ENCODE results near the gene LAMA1. TPM values are rescaled to one million over a fixed set of nuclear protein-coding genes. Genes with fewer than 3 reads are reported as not detected.

The LAMA1 gene
- total and polyA plus RNA-seq, 2 donors (not counting 3 experiments of a cell fraction or from before 2014, with no cell fraction given) = 0.04 TPM; not detected in 1

DNA sequence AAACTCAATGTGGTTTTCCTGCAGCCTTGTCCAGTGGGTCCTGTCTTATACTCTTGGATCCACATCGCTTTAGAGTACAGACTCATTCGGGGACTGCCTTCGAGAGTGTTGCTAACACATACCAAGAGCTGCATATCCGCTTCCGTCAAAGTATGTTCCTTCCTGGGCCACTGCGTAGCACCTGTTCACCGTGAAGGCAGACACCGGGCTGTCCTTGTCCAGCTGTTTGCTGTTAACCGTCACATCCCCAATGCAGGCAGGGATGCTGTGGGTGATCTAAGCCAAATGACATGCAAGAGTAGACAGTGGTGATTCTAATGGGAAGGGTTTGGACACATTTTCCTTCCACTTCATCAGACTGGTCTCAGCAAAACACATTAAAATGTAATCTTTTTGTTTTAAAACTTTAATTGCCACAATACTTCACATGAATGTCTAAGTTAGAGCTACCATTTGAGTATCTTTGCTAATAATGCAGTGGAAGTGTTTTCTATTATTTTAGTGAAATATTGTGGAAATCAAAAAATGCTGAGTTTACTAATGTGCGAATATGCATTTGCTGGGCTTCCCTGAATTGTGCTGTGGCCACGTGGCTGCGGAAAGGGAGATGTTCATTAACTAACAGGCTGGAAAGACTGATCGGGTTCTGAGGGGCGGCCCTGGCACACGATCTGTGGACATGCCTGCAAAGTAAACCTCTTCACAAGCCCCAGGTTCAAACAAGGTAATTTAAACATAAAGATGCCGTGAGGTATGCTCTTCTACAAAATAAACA is 169.1 kb downstream of the LAMA1 start:
- H3K9me3 ChIP-seq (replicated peaks; ENCODE audit: control insufficient read depth, insufficient read depth, low read length) = no peaks in the 10 kb centered on the region
- TF ChIP-seq POLR2A (IDR thresholded peaks at IDR 0.05; ENCODE audit: low read depth, low read length) (no peak), MAX (IDR thresholded peaks at IDR 0.05; ENCODE audit: insufficient read depth, insufficient read length) (no peak), JUN (IDR thresholded peaks at IDR 0.05; ENCODE audit: borderline replicate concordance, insufficient read depth, insufficient read length, low read depth) (no peak), FOS (IDR thresholded peaks at IDR 0.05; ENCODE audit: borderline replicate concordance, insufficient read depth, low read length) (no peak), POLR2AphosphoS5 (IDR thresholded peaks at IDR 0.05; ENCODE audit: insufficient read depth, low read depth, low read length) (no peak), MYC (IDR thresholded peaks at IDR 0.05; ENCODE audit: low read depth, low read length) (no peak), CTCF (IDR thresholded peaks at IDR 0.05; ENCODE audit: extremely low read depth in 1 of 2, insufficient read depth in 1 of 2, low read depth in 1 of 2, low read length in 2 of 2) (no peak), GATA2 (IDR thresholded peaks at IDR 0.05; ENCODE audit: insufficient read depth, insufficient read length, low read depth, low read length) (no peak), EZH2 (IDR thresholded peaks at IDR 0.05; ENCODE audit: borderline replicate concordance, low read depth, low read length, severe bottlenecking) (no peak)
- H4K20me1 ChIP-seq (replicated peaks; ENCODE audit: control insufficient read depth, extremely low read depth, insufficient read depth, low read length) = no peaks in the 10 kb centered on the region
- H3K27ac ChIP-seq (ENCODE audit: insufficient read depth, low read depth, low read length) = no peak overlapping the region
- intact Hi-C loops (cut with micrococcal nuclease) (no loop called here), dilution Hi-C loops (cut with MboI; ENCODE audit: extremely low pct_ligation_motif_present, low sequenced_read_pairs) (no loop called here)
- ChIA-PET CTCF (no interaction called here), POLR2A (no interaction called here)
- no peaks in the 10 kb centered on the region for H3K27me3 ChIP-seq (ENCODE audit: control insufficient read depth in 2 of 2, insufficient read depth in 2 of 2, low read length in 2 of 2)
- no peaks in the 10 kb centered on the region for H3K4me1 ChIP-seq (ENCODE audit: control insufficient read depth, extremely low read depth, insufficient read depth, low read length)
- H3K9ac ChIP-seq (replicated peaks; ENCODE audit: extremely low read depth, insufficient read depth, low read length) = no peak overlapping the region
- BruUV-seq (replicated peaks) = no TSS peak
- H3K4me2 ChIP-seq (ENCODE audit: insufficient read depth, low read length) = no peak overlapping the region
- no peak overlapping the region for H2AFZ ChIP-seq (ENCODE audit: low read depth, low read length)
- no peak for FAIRE-seq
- DNase-seq (ENCODE audit: low read depth, low spot score) = no peak
- H3K4me3 ChIP-seq (replicated peaks in 1 of 3; ENCODE audit: insufficient read depth in 1 of 3, low read depth in 1 of 3, low read length in 3 of 3) = no peak overlapping the region
- no peaks in the 10 kb centered on the region for H3K9me1 ChIP-seq (replicated peaks; ENCODE audit: control insufficient read depth, extremely low read depth, insufficient read depth, low read length)
- H3K79me2 ChIP-seq (ENCODE audit: control insufficient read depth, insufficient read depth, low read length) = no peaks in the 10 kb centered on the region
- no peaks in the 10 kb centered on the region for H3K36me3 ChIP-seq (ENCODE audit: control insufficient read depth in 2 of 2, extremely low read depth in 1 of 2, insufficient read depth in 2 of 2, low read length in 2 of 2)

Data from endothelial cell of umbilical vein (primary cell).